Activated T-cell treated with anti-CD3 and anti-CD28 coated beads for 48 hours (primary cell): ENCODE data around the gene PSMD4.
"Not testable (repeated sequence)": the region's sequence is repeated elsewhere in the genome, so short reads cannot be mapped to it uniquely, and the experiment has no call there.

Experiments used
- DNase-seq: peaks from one replicate; pipeline ENCODE4 v3.0.0-alpha.2; 2020; ENCODE audit warnings: low read depth

Gene PSMD4

GRCh38 chr1:151254217-151255213, at the start of gene PSMD4:
TSS of gene PSMD4 (plus strand) at chr1:151254734. CDS start at chr1:151254783, 49 bp downstream.
- DNase-seq: peak; percentile 89

GRCh38 chr1:151205381-151205965, 49.1 kb upstream of the PSMD4 start:
- not testable (repeated sequence) for DNase-seq

GRCh38 chr1:151210830-151211229, 43.7 kb upstream of the PSMD4 start:
- DNase-seq: no peak

GRCh38 chr1:151211972-151212705, 42.4 kb upstream of the PSMD4 start:
- no peak for DNase-seq

GRCh38 chr1:151213560-151213959, 41.0 kb upstream of the PSMD4 start:
- DNase-seq: no peak

- no peak for DNase-seq
Observed at GRCh38 chr1:151221616-151222015, 32.9 kb upstream of the PSMD4 start.

GRCh38 chr1:151222130-151222529, 32.4 kb upstream of the PSMD4 start:
- DNase-seq: no peak

GRCh38 chr1:151235235-151235634, 19.3 kb upstream of the PSMD4 start:
- DNase-seq: no peak

GRCh38 chr1:151237678-151238466, 16.7 kb upstream of the PSMD4 start:
- no peak for DNase-seq

- DNase-seq: no peak
Observed at GRCh38 chr1:151238467-151238739, 16.1 kb upstream of the PSMD4 start.

- no peak for DNase-seq
Observed at GRCh38 chr1:151242442-151242841, 12.1 kb upstream of the PSMD4 start.

GRCh38 chr1:151243683-151244216, 10.8 kb upstream of the PSMD4 start:
- DNase-seq: no peak

GRCh38 chr1:151246786-151247185, 7.7 kb upstream of the PSMD4 start:
- no peak for DNase-seq

- DNase-seq: peak; percentile 23
Observed at GRCh38 chr1:151251656-151252470, 2.7 kb upstream of the PSMD4 start.

- no peak for DNase-seq
Observed at GRCh38 chr1:151255381-151255780, 847 bp downstream of the PSMD4 start.

GRCh38 chr1:151259351-151259750, 4.8 kb downstream of the PSMD4 start:
- DNase-seq: no peak

- no peak for DNase-seq
Observed at GRCh38 chr1:151265446-151266236, 11.1 kb downstream of the PSMD4 start.

- no peak for DNase-seq
Observed at GRCh38 chr1:151266315-151266714, 11.8 kb downstream of the PSMD4 start.

- no peak for DNase-seq
Observed at GRCh38 chr1:151266821-151267220, 12.3 kb downstream of the PSMD4 start.

GRCh38 chr1:151267760-151268159, 13.2 kb downstream of the PSMD4 start:
- no peak for DNase-seq
